OCI-LY1 (cell line): ENCODE results near the gene CDH4.

Experiments
- CTCF ChIP-seq: fragments of 200-600 bp; sonication (generic), shearing (Covaris generic); IDR thresholded peaks from 2 replicates; pipeline ENCODE4 v1.5.1; 2017; ENCODE audit warnings: mild to moderate bottlenecking, antibody characterized with exemption, low read length, moderate library complexity, mixed read lengths
- EZH2 ChIP-seq: fragments of 200-600 bp; sonication (generic), shearing (Covaris generic); IDR thresholded peaks from 2 replicates; pipeline ENCODE4 v1.8.0; 2017; ENCODE audit warnings: borderline replicate concordance, mixed run types, mild to moderate bottlenecking, antibody characterized with exemption, low read length, moderate library complexity, mixed read lengths

GRCh38 chr20:61850457-61850856 lies 598.4 kb downstream of the CDH4 start:
- TF ChIP-seq EZH2 (no peak), CTCF (no peak)
